Measurements from ENCODE around the gene FBF1. TPM values are rescaled to one million over a fixed set of nuclear protein-coding genes. Genes with fewer than 3 reads are reported as not detected.

FBF1 gene
- total RNA-seq, 2 donors from 2014 or later = 25.9 to 39.1 TPM

DNA sequence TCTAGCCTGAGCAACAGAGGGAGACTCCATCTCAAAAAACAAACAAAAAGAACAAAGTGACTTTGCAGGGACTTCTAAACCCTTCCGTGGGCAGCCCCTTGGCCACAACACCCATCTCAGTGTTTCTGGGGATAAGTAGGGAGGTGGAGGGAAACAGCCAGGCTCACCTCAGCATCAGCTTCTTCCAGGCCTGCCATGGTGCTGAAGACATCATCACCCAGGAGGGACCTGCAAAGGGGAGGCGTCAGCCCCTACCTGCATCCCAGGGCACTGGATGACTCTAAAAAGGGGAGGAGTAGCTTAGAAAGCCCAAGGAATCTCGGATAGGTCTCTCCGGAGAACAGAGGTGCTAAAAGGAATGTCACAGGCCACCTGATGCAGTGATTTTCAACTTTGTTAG, 9.8 kb downstream of the FBF1 start:
- no peak overlapping the region for H3K27ac ChIP-seq (ENCODE audit: low read depth, low read length)
- no peaks in the 10 kb centered on the region for H3K9me3 Mint-ChIP-seq
- no peaks in the 10 kb centered on the region for H3K27me3 Mint-ChIP-seq (ENCODE audit: insufficient read depth)
- peaks cover 23% of the 10 kb centered on the region for H3K36me3 Mint-ChIP-seq (ENCODE audit: low read depth)
- H3K4me1 Mint-ChIP-seq = no peaks in the 10 kb centered on the region
- H3K9me3 ChIP-seq (ENCODE audit: control insufficient read depth, low read length) = no peaks in the 10 kb centered on the region
- peak; percentile 55 for DNase-seq
- H3K4me1 ChIP-seq (ENCODE audit: control insufficient read depth, insufficient read depth, low read length) = no peaks in the 10 kb centered on the region
- TF ChIP-seq, protein P1, sequence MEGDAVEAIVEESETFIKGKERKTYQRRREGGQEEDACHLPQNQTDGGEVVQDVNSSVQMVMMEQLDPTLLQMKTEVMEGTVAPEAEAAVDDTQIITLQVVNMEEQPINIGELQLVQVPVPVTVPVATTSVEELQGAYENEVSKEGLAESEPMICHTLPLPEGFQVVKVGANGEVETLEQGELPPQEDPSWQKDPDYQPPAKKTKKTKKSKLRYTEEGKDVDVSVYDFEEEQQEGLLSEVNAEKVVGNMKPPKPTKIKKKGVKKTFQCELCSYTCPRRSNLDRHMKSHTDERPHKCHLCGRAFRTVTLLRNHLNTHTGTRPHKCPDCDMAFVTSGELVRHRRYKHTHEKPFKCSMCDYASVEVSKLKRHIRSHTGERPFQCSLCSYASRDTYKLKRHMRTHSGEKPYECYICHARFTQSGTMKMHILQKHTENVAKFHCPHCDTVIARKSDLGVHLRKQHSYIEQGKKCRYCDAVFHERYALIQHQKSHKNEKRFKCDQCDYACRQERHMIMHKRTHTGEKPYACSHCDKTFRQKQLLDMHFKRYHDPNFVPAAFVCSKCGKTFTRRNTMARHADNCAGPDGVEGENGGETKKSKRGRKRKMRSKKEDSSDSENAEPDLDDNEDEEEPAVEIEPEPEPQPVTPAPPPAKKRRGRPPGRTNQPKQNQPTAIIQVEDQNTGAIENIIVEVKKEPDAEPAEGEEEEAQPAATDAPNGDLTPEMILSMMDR (conservative IDR thresholded peaks at IDR 0.05) = no peak
- no peaks in the 10 kb centered on the region for H3K27me3 ChIP-seq (ENCODE audit: control insufficient read depth, insufficient read depth, low read length, poor library complexity, severe bottlenecking)
- no peak overlapping the region for H3K4me3 Mint-ChIP-seq
- no peak overlapping the region for H3K27ac Mint-ChIP-seq
- H3K36me3 ChIP-seq (ENCODE audit: control insufficient read depth, insufficient read depth, low read length) = peaks cover 5% of the 10 kb centered on the region
- H3K9ac ChIP-seq (ENCODE audit: extremely low read depth, low read length, poor library complexity, severe bottlenecking) = no peak overlapping the region
- 79 to 87% methylated on average over 3 to 4 of the region's 4 CpGs for WGBS, 2 experiments (ENCODE audit: insufficient coverage in 1 of 2, insufficient read length in 1 of 2)
- no peak overlapping the region for H3K4me3 ChIP-seq (ENCODE audit: low read length)

DNA sequence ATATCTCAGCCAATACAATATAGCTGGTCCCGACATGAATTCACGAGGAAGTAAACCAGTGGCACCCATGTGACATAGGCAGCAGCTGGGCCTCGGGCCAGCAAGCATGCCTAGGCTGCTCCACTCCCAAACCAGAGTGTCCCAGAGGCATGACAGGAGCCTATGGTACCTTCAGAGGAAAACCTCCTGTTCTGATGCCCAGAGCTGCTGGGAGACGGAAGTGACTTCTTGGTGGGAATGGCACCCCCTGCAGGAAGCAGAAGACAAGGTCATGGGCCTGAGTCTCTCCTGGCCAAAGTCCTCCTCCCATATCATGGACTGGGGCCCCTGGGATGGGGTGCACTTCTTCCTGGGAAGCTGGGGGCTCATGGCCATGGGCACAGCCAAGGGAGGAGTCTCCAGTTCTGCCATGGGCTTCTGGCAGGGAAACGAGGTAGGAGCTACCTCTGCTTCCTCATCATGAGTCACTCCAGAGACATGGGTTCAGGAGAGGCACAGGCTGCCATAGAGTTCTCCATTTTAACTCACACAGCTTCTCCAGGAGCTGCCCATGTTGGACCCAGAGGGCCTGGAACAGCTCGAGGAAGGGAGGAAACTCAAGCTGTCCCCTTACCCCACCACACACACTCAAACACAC, 13.4 kb downstream of the FBF1 start:
- DNase-seq = peak; percentile 90

DNA sequence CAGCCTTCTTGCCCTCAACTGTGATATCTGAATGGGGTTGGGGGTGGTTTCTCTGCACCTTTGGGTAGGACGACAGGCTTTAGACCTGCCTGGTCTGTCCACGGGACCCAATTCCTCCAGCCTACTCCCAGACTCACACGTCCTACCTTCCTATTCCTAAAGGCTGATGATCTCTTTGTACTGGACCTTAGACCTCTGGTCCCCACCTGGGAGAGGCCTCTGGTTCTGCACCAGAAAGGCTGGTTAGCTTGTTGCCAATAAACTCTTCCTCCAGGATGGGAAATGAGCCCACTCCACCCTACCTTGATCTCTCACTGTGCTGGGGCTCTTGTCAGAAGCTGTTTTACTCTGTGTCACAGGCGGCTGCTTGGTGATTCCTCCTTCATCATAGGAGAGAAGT, 14.4 kb downstream of the FBF1 start:
- peaks cover 13% of the 10 kb centered on the region for H3K36me3 ChIP-seq (ENCODE audit: control insufficient read depth, insufficient read depth, low read length)
- no peak overlapping the region for H3K4me3 ChIP-seq (ENCODE audit: low read length)
- Mint-ChIP-seq H3K27me3 (ENCODE audit: insufficient read depth) (no peaks in the 10 kb centered on the region), H3K4me1 (no peaks in the 10 kb centered on the region), H3K36me3 (ENCODE audit: low read depth) (peaks cover 20% of the 10 kb centered on the region), H3K9me3 (no peaks in the 10 kb centered on the region), H3K27ac (no peak overlapping the region), H3K4me3 (no peak overlapping the region)
- no peaks in the 10 kb centered on the region for H3K4me1 ChIP-seq (ENCODE audit: control insufficient read depth, insufficient read depth, low read length)
- H3K27me3 ChIP-seq (ENCODE audit: control insufficient read depth, insufficient read depth, low read length, poor library complexity, severe bottlenecking) = no peaks in the 10 kb centered on the region
- H3K27ac ChIP-seq (ENCODE audit: low read depth, low read length) = no peak overlapping the region
- 83 to 85% methylated on average over 1 to 4 of the region's 4 CpGs for WGBS, 2 experiments (ENCODE audit: insufficient coverage in 1 of 2, insufficient read length in 1 of 2)
- TF ChIP-seq, protein P1 (conservative IDR thresholded peaks at IDR 0.05) = no peak
- no peak for DNase-seq
- H3K9ac ChIP-seq (ENCODE audit: extremely low read depth, low read length, poor library complexity, severe bottlenecking) = no peak overlapping the region
- no peaks in the 10 kb centered on the region for H3K9me3 ChIP-seq (ENCODE audit: control insufficient read depth, low read length)

More for the DNA sequence above, 13.4 kb downstream of the FBF1 start:
- Mint-ChIP-seq H3K9me3 (no peaks in the 10 kb centered on the region), H3K27ac (no peak overlapping the region), H3K4me3 (no peak overlapping the region), H3K36me3 (ENCODE audit: low read depth) (peaks cover 24% of the 10 kb centered on the region), H3K27me3 (ENCODE audit: insufficient read depth) (no peaks in the 10 kb centered on the region), H3K4me1 (no peaks in the 10 kb centered on the region)
- H3K36me3 ChIP-seq (ENCODE audit: control insufficient read depth, insufficient read depth, low read length) = peaks cover 13% of the 10 kb centered on the region
- no peaks in the 10 kb centered on the region for H3K9me3 ChIP-seq (ENCODE audit: control insufficient read depth, low read length)
- no peaks in the 10 kb centered on the region for H3K4me1 ChIP-seq (ENCODE audit: control insufficient read depth, insufficient read depth, low read length)
- TF ChIP-seq, protein P1 (conservative IDR thresholded peaks at IDR 0.05) = peak; percentile 82
- H3K27ac ChIP-seq (ENCODE audit: low read depth, low read length) = no peak overlapping the region
- H3K9ac ChIP-seq (ENCODE audit: extremely low read depth, low read length, poor library complexity, severe bottlenecking) = no peak overlapping the region
- no peak overlapping the region for H3K4me3 ChIP-seq (ENCODE audit: low read length)
- WGBS, 2 experiments (ENCODE audit: insufficient coverage in 1 of 2, insufficient read length in 1 of 2) = 88 to 90% methylated on average over 5 to 6 of the region's 6 CpGs
- H3K27me3 ChIP-seq (ENCODE audit: control insufficient read depth, insufficient read depth, low read length, poor library complexity, severe bottlenecking) = no peaks in the 10 kb centered on the region

All from endodermal cell (in vitro differentiated cells).